Measurements from ENCODE around the gene KIF6.

DNA sequence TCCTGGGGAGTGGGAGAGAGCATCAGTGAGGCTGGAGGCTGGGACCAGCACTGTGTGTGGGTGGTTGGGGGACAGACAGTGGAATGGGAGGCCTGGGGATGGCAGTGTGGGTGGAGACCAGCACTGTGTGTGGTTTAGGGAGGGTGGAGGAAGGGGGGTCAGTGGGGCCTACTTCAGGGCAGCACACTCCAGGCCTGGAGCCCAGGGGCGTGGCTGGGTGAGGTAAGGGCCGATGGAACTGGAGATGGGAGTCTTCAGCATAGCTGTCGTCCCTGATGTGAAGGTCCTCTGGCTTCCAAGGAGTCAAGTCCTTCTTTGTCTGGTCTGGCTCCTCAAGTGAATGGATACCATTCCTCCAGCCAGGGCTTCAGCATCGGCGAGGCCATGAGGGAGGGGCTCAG, 429.6 kb downstream of the KIF6 start:
- TF ChIP-seq POLR2A (IDR thresholded peaks at IDR 0.05) (no peak), CTCF (IDR thresholded peaks at IDR 0.05) (no peak)
